B cell (primary cell): Measurements from ENCODE around the gene TAT. TPM values are rescaled to one million over a fixed set of nuclear protein-coding genes. Genes with fewer than 3 reads are reported as not detected.

ENCODE experiments used
- ATAC-seq: fragments of 200-7000 bp; cut with Tn5 transposase; one replicate; pipeline ENCODE4 v1.10.0; 2021; ENCODE audit warnings: low read depth, mild to moderate bottlenecking, moderate number of reproducible peaks, moderate library complexity
- CTCF ChIA-PET: fragments of 350-600 bp; sonication (Branson Sonifier 250); formaldehyde crosslinking; loops from one replicate; lab custom pipeline; 2021; ENCODE audit warnings: antibody characterized with exemption, inconsistent platforms; lab: Charles Lee
- POLR2A ChIA-PET: fragments of 350-600 bp; sonication (Branson Sonifier 250); formaldehyde crosslinking; loops from one replicate; lab custom pipeline; 2021; ENCODE audit warnings: antibody characterized with exemption; lab: Charles Lee
- DNase-seq: peaks from one replicate; pipeline ENCODE4 v3.0.0; 2013
- H2AFZ ChIP-seq: 2 replicates; pipeline ENCODE4 v1.6.1; 2012; ENCODE audit warnings: mild to moderate bottlenecking, low read depth, low read length; ENCODE audit not compliant: insufficient read depth, poor library complexity, severe bottlenecking
- H3K27ac ChIP-seq, 2 donors: 1 replicate in 1 of 2; 2 replicates in 1 of 2; pipeline ENCODE4 v1.5.1; 2012 to 2013; ENCODE audit warnings: low read length in 2 of 2, mild to moderate bottlenecking in 2 of 2, moderate library complexity in 1 of 2
- H3K27me3 ChIP-seq, 4 experiments: fragments of 200-600 bp in 1 of 4; sonication (generic) in 1 of 4; replicated peaks in 1 of 4; 1 replicate in 2 of 4; 2 replicates in 2 of 4; pipeline versions ENCODE4 v1.6.1 to v1.7.0; 2013 to 2016; ENCODE audit warnings: low read length in 3 of 4, mild to moderate bottlenecking in 2 of 4, mixed read lengths in 1 of 4, moderate library complexity in 1 of 4; ENCODE audit not compliant: insufficient read depth in 4 of 4, control insufficient read depth in 3 of 4; ENCODE audit errors: control extremely low read depth in 1 of 4
- H3K36me3 ChIP-seq, 2 experiments: replicated peaks in 1 of 2; 1 replicate in 1 of 2; 2 replicates in 1 of 2; pipeline versions ENCODE4 v1.6.1 to v1.7.1; 2013; ENCODE audit warnings: low read length in 1 of 2; ENCODE audit not compliant: insufficient read depth in 2 of 2, control insufficient read depth in 1 of 2; ENCODE audit errors: control extremely low read depth in 1 of 2, extremely low read depth in 1 of 2
- H3K4me1 ChIP-seq, 2 donors: fragments of 200-600 bp in 1 of 2; sonication (generic) in 1 of 2; 1 replicate in 1 of 2; 2 replicates in 1 of 2; pipeline versions ENCODE4 v1.5.1 to v1.6.1; 2013 to 2017; ENCODE audit warnings: low read length in 2 of 2; ENCODE audit not compliant: control insufficient read depth in 2 of 2, insufficient read depth in 2 of 2
- H3K4me2 ChIP-seq: replicated peaks from 2 replicates; pipeline ENCODE3; 2012; ENCODE audit warnings: mild to moderate bottlenecking, low read depth, low read length; ENCODE audit not compliant: poor library complexity, severe bottlenecking
- H3K4me3 ChIP-seq, 5 experiments: fragments of 200-600 bp in 1 of 5; sonication (generic) in 1 of 5; 1 replicate in 3 of 5; 2 replicates in 2 of 5; pipeline versions ENCODE4 v1.5.1 to v1.7.0; 2011 to 2016; ENCODE audit warnings: low read length in 4 of 5, mild to moderate bottlenecking in 4 of 5, low read depth in 2 of 5, control low read depth in 1 of 5, moderate library complexity in 1 of 5; ENCODE audit not compliant: insufficient read depth in 1 of 5; ENCODE audit errors: control extremely low read depth in 1 of 5, extremely low read depth in 1 of 5
- H3K79me2 ChIP-seq: fragments of 200-600 bp; sonication (generic); one replicate; pipeline ENCODE4 v1.6.0; 2016; ENCODE audit warnings: low read length; ENCODE audit not compliant: control insufficient read depth, insufficient read depth
- H3K9ac ChIP-seq: fragments of 200-600 bp; sonication (generic); 2 replicates; pipeline ENCODE4 v1.6.1; 2017; ENCODE audit warnings: mild to moderate bottlenecking, low read length, moderate library complexity
- H3K9me3 ChIP-seq, 3 donors: one replicate each; pipeline versions ENCODE4 v1.6.1 to v1.7.1; 2013; ENCODE audit warnings: low read length in 2 of 3; ENCODE audit not compliant: control insufficient read depth in 2 of 3, insufficient read depth in 1 of 3; ENCODE audit errors: control extremely low read depth in 1 of 3
- H4K20me1 ChIP-seq: 2 replicates; pipeline ENCODE4 v1.6.0; 2012; ENCODE audit warnings: mild to moderate bottlenecking, low read length; ENCODE audit not compliant: insufficient read depth, control insufficient read depth, poor library complexity, severe bottlenecking
- H3K27ac Mint-ChIP-seq: one replicate; pipeline ENCODE4 v1.8.0; 2021; ENCODE audit warnings: mixed read lengths
- H3K27me3 Mint-ChIP-seq: one replicate; pipeline ENCODE4 v1.8.0; 2021; ENCODE audit warnings: mixed read lengths
- H3K4me1 Mint-ChIP-seq: one replicate; pipeline ENCODE4 v1.8.0; 2021; ENCODE audit warnings: mixed read lengths
- H3K4me3 Mint-ChIP-seq: one replicate; pipeline ENCODE4 v1.8.0; 2021; ENCODE audit warnings: mixed read lengths
- H3K9me3 Mint-ChIP-seq: one replicate; pipeline ENCODE4 v1.8.0; 2022; ENCODE audit warnings: mixed read lengths; ENCODE audit not compliant: insufficient read depth
- CTCF ChIP-seq: fragments of 200-600 bp; IDR thresholded peaks from one replicate; pipeline ENCODE4 v1.8.0; 2022; ENCODE audit warnings: antibody characterized with exemption, mild to moderate bottlenecking
- EZH2 ChIP-seq: IDR thresholded peaks from 2 replicates; pipeline ENCODE4 v1.6.1; 2012; ENCODE audit warnings: borderline replicate concordance, low read depth, mild to moderate bottlenecking, moderate library complexity, low read length; ENCODE audit not compliant: insufficient read depth, poor library complexity, severe bottlenecking
- WGBS: methylation state at CpG from one replicate; pipeline ENCODE4 v1.1.5; 2013; ENCODE audit warnings: missing lambda C conversion rate; ENCODE audit not compliant: insufficient coverage; 5-methylcytosine and 5-hydroxymethylcytosine counted together
- intact Hi-C: fragments of 100-400 bp; cut with micrococcal nuclease; formaldehyde crosslinking; loops from one replicate; pipeline ENCODE4 v1.10.0; 2022
- polyA plus RNA-seq: library from polyadenylated mRNA; depleted of rRNA; stranded (reverse); fragments of >200 nt; gene quantifications from 2 replicates; pipeline ENCODE4 v1.2.3, GENCODE V29; 2012
- total RNA-seq, 2 donors: library from RNA; stranded (reverse); fragments of 120-200 nt in 1 of 2; gene quantifications; 1 replicate in 1 of 2; 2 replicates in 1 of 2; pipeline versions ENCODE4 v1.2.3 to v1.2.4, GENCODE V29; 2013 to 2022

TAT gene
- total and polyA plus RNA-seq, 2 donors (not counting 1 experiment from before 2014, with no cell fraction given), result not detected

- no peak overlapping the region for H3K9ac ChIP-seq
- Mint-ChIP-seq H3K4me1 (peaks cover 23% of the 10 kb centered on the region), H3K27ac (no peak overlapping the region), H3K27me3 (no peaks in the 10 kb centered on the region), H3K9me3 (no peaks in the 10 kb centered on the region), H3K4me3 (no peak overlapping the region)
- ChIA-PET CTCF (interaction anchor here (0.9 to 7.6 kb wide), 2 partner anchors 39 to 68 kb away, joined by 3 to 243 read pairs; no protein-coding TSS in a partner anchor), POLR2A (no interaction called here)
- WGBS, result 100% methylated on average over 6 of the region's 8 CpGs
- no peak overlapping the region for H3K27ac ChIP-seq
- ATAC-seq, result no peak
- H3K9me3 ChIP-seq, result peaks cover 0 to 3% (median 0%) of the 10 kb centered on the region in 3 donors
- H3K79me2 ChIP-seq, result no peaks in the 10 kb centered on the region
- TF ChIP-seq CTCF, result no peak
- no peak for TF ChIP-seq EZH2
- intact Hi-C loops, result no loop called here
- no peaks in the 10 kb centered on the region for H3K27me3 ChIP-seq
- no peaks in the 10 kb centered on the region for H4K20me1 ChIP-seq
- H3K36me3 ChIP-seq, result no peaks in the 10 kb centered on the region
- DNase-seq, result no peak
- no peak overlapping the region for H3K4me2 ChIP-seq
- peaks cover 19 to 24% of the 10 kb centered on the region in 2 donors for H3K4me1 ChIP-seq
- H3K4me3 ChIP-seq, result no peak overlapping the region
- no peak overlapping the region for H2AFZ ChIP-seq
These were observed 6.7 kb downstream of the TAT start for GRCh38 chr16:71570144-71570543.

- Histone ChIP-seq H4K20me1 (no peaks in the 10 kb centered on the region), H3K36me3 (no peaks in the 10 kb centered on the region), H3K4me3 (no peak overlapping the region), H3K4me1 (peaks cover 19 to 20% of the 10 kb centered on the region in 2 donors), H3K27ac (no peak overlapping the region), H3K9me3 (peaks cover 0 to 3% (median 0%) of the 10 kb centered on the region in 3 donors), H3K9ac (no peak overlapping the region), H2AFZ (no peak overlapping the region), H3K79me2 (no peaks in the 10 kb centered on the region), H3K27me3 (no peaks in the 10 kb centered on the region), H3K4me2 (no peak overlapping the region)
- CTCF ChIA-PET, result interaction anchor here (0.9 to 7.6 kb wide), 2 partner anchors 40 to 67 kb away, joined by 3 to 243 read pairs; no protein-coding TSS in a partner anchor
- intact Hi-C loops, result loop anchor here (10.0 kb wide), 1 partner anchor 1095 kb away; no protein-coding TSS in a partner anchor
- POLR2A ChIA-PET, result no interaction called here
- no peak for DNase-seq
- no peaks in the 10 kb centered on the region for H3K9me3 Mint-ChIP-seq
- WGBS, result 100% methylated on average over 4 of the region's 4 CpGs
- no peak overlapping the region for H3K27ac Mint-ChIP-seq
- no peak overlapping the region for H3K4me3 Mint-ChIP-seq
- no peak for ATAC-seq
- no peaks in the 10 kb centered on the region for H3K27me3 Mint-ChIP-seq
- no peak for TF ChIP-seq CTCF
- no peak for TF ChIP-seq EZH2
- peaks cover 24% of the 10 kb centered on the region for H3K4me1 Mint-ChIP-seq
These were observed 7.3 kb downstream of the TAT start for GRCh38 chr16:71569621-71570020.
